ENCODE data around the gene USP7. TPM values are rescaled to one million over a fixed set of nuclear protein-coding genes. Genes with fewer than 3 reads are reported as not detected.

Gene USP7
- total and polyA plus RNA-seq, 10 of the 15 experiments (the other 5 are each of a cell fraction or from before 2014, with no cell fraction given): 16.2 to 133 (median 60.5) TPM

GRCh38 chr16:9013508-9013864, 49.8 kb upstream of the USP7 start:
- no peak for ATAC-seq

More at GRCh38 chr16:9013508-9013864, 49.8 kb upstream of the USP7 start:
- FAIRE-seq (no peak), DNase-seq (ENCODE audit: low read depth, low spot score) (no peak)
- in situ Hi-C loops (cut with MboI) (no loop called here), intact Hi-C loops (cut with micrococcal nuclease; ENCODE audit: unreplicated experiment) (no loop called here)
- ChIA-PET POLR2A (no interaction called here), SMC1A (ENCODE audit: uncharacterized antibody, unreplicated experiment) (no interaction called here), CTCF (no interaction called here), RAD21 (ENCODE audit: unreplicated experiment) (interaction anchor here (0.8 kb wide), 1 partner anchor 10 kb away, joined by 3 read pairs; no protein-coding TSS in a partner anchor)
- Histone ChIP-seq H3K27me3 (replicated peaks in 1 of 2; ENCODE audit: control insufficient read depth in 2 of 2, insufficient read depth in 2 of 2, low read length in 1 of 2) (no peaks in the 10 kb centered on the region), H4K20me1 (ENCODE audit: control insufficient read depth, insufficient read depth) (no peaks in the 10 kb centered on the region), H3K4me2 (ENCODE audit: control insufficient read depth, insufficient read depth) (no peak overlapping the region), H3K36me3 (ENCODE audit: control insufficient read depth in 2 of 2, insufficient read depth in 2 of 2, low read length in 1 of 2) (no peaks in the 10 kb centered on the region), H2AFZ (ENCODE audit: control insufficient read depth, low read depth, low read length) (no peak overlapping the region), H3K9ac (ENCODE audit: control insufficient read depth, insufficient read depth, low read length) (no peak overlapping the region), H3K79me2 (ENCODE audit: control insufficient read depth, insufficient read depth, low read length) (no peaks in the 10 kb centered on the region), H3K27ac (ENCODE audit: control insufficient read depth, insufficient read depth) (no peak overlapping the region), H3K9me3 (replicated peaks; ENCODE audit: control insufficient read depth, insufficient read depth, low read length) (peaks cover 7% of the 10 kb centered on the region), H3K4me1 (ENCODE audit: control insufficient read depth, insufficient read depth, low read length) (peaks cover 3% of the 10 kb centered on the region), H3K4me3 (no peak overlapping the region)
- TF ChIP-seq ZNF384 (IDR thresholded peaks at IDR 0.05; ENCODE audit: borderline replicate concordance, low read depth, low read length) (no peak), ETV6 (conservative IDR thresholded peaks at IDR 0.05 in 1 of 2, IDR thresholded peaks at IDR 0.05 in 1 of 2; ENCODE audit: borderline replicate concordance in 1 of 2, low read depth in 1 of 2) (no peak), CBX5 (IDR thresholded peaks at IDR 0.05; ENCODE audit: low read depth) (no peak), SMAD5 (IDR thresholded peaks at IDR 0.05; ENCODE audit: low read depth) (no peak), JUNB (IDR thresholded peaks at IDR 0.05) (no peak), CHD2 (IDR thresholded peaks at IDR 0.05; ENCODE audit: borderline replicate concordance, low read depth, low read length) (no peak), POLR2AphosphoS5 (IDR thresholded peaks at IDR 0.05; ENCODE audit: low read length) (no peak), CREB1 (IDR thresholded peaks at IDR 0.05; ENCODE audit: low read depth) (no peak), TBL1XR1 (IDR thresholded peaks at IDR 0.05; ENCODE audit: low read depth, low read length) (no peak), NR2F1 (conservative IDR thresholded peaks at IDR 0.05) (no peak), STAT1 (conservative IDR thresholded peaks at IDR 0.05) (no peak), PML (IDR thresholded peaks at IDR 0.05; ENCODE audit: low read length) (no peak), IKZF2 (IDR thresholded peaks at IDR 0.05) (no peak), MTA3 (IDR thresholded peaks at IDR 0.05; ENCODE audit: borderline replicate concordance, low read length) (no peak), ZNF687 (IDR thresholded peaks at IDR 0.05) (no peak), GABPA (IDR thresholded peaks at IDR 0.05; ENCODE audit: low read depth) (no peak), ZBED1 (IDR thresholded peaks at IDR 0.05; ENCODE audit: borderline replicate concordance) (no peak), SP1 (IDR thresholded peaks at IDR 0.05; ENCODE audit: low read depth, low read length) (no peak)
- 62% methylated on average over 7 of the region's 7 CpGs for WGBS (ENCODE audit: insufficient coverage, insufficient replicate concordance, low lambda C conversion rate, missing lambda C conversion rate)
- no TSS peak for BruUV-seq (replicated peaks)

Measured in GM12878 (cell line).